Heart left ventricle (tissue), 16 donors: ENCODE measurements around the gene PLIN1. TPM values are rescaled to one million over a fixed set of nuclear protein-coding genes. Genes with fewer than 3 reads are reported as not detected.

ENCODE experiments used
- ATAC-seq, 4 donors: fragments of 200-7000 bp; cut with Tn5 transposase; one replicate each; pipeline ENCODE4 v1.9.1; 2020 to 2022; ENCODE audit warnings: moderate library complexity in 4 of 4, mild to moderate bottlenecking in 3 of 4, moderate number of reproducible peaks in 1 of 4
- DNase-seq, 5 donors: peaks; one replicate each; pipeline ENCODE4 v3.0.0-alpha.2; 2020
- H3K27ac ChIP-seq, 12 donors: fragments of 200-600 bp; sonication (generic) in 4 of 12; one replicate each; pipeline versions ENCODE4 v1.5.0 to v1.8.0; 2016 to 2022; ENCODE audit warnings: mild to moderate bottlenecking in 2 of 12
- H3K27me3 ChIP-seq, 9 donors: fragments of 200-600 bp; sonication (generic) in 2 of 9; one replicate each; pipeline versions ENCODE4 v1.5.1 to v1.8.0; 2016 to 2022; ENCODE audit warnings: mild to moderate bottlenecking in 3 of 9
- H3K36me3 ChIP-seq, 9 donors: fragments of 200-600 bp; sonication (generic) in 2 of 9; one replicate each; pipeline versions ENCODE4 v1.5.0 to v1.8.0; 2018 to 2022; ENCODE audit warnings: mild to moderate bottlenecking in 2 of 9
- H3K4me1 ChIP-seq, 12 donors: fragments of 200-600 bp; sonication (generic) in 4 of 12; one replicate each; pipeline versions ENCODE4 v1.5.0 to v1.8.0; 2016 to 2022; ENCODE audit warnings: mild to moderate bottlenecking in 3 of 12
- H3K4me3 ChIP-seq, 12 donors: fragments of 200-600 bp; sonication (generic) in 4 of 12; one replicate each; pipeline versions ENCODE4 v1.5.0 to v1.8.0; 2017 to 2022; ENCODE audit warnings: mild to moderate bottlenecking in 9 of 12, moderate library complexity in 4 of 12
- H3K9me3 ChIP-seq, 12 donors: fragments of 200-600 bp; sonication (generic) in 4 of 12; one replicate each; pipeline versions ENCODE4 v1.5.0 to v1.8.0; 2016 to 2022; ENCODE audit warnings: mild to moderate bottlenecking in 1 of 12
- POLR2A ChIP-seq, 2 donors: fragments of 450-650 bp; IDR thresholded peaks; one replicate each; pipeline ENCODE4 v1.6.1; 2017; ENCODE audit warnings: antibody characterized with exemption in 2 of 2, mild to moderate bottlenecking in 2 of 2, moderate library complexity in 2 of 2
- WGBS, 4 donors: extraction: QIAGEN DNeasy Blood & Tissue Kit in 2 of 4; methylation state at CpG; one replicate each; pipeline versions ENCODE4 v1.1.5 to v1.1.7; 2013 to 2018; 5-methylcytosine and 5-hydroxymethylcytosine counted together
- intact Hi-C, 10 donors: fragments of 100-400 bp; cut with DNase I; formaldehyde crosslinking; loops; one replicate each; pipeline versions ENCODE4 v1.11.1 to v1.14.2; 2022
- polyA plus RNA-seq, 2 donors: library from polyadenylated mRNA; stranded (reverse); fragments of 200-250 nt; gene quantifications; one replicate each; pipeline ENCODE4 v1.2.3, GENCODE V29; 2013
- total RNA-seq, 9 donors: library from RNA; depleted of rRNA in 2 of 9; stranded (reverse); fragments of >200 nt in 2 of 9; fragmentation: NEBNext Ultra II Directional in 3 of 9; extraction: Animal tissue kit (Norgen Biotek cat#: 25700) in 3 of 9; gene quantifications; one replicate each; pipeline versions ENCODE4 v1.1.0 to v1.2.4, GENCODE V29; 2016 to 2023
- TF ChIP-seq, protein P1 (sequence below), 12 donors: fragments of 200-600 bp; sonication (generic) in 4 of 12; IDR thresholded peaks; one replicate each; pipeline versions ENCODE4 v1.5.0 to v1.8.0; 2018 to 2022; ENCODE audit warnings: antibody characterized with exemption in 12 of 12, mild to moderate bottlenecking in 5 of 12
- donor health status: ischemic (EF 13 %, LVEDD 7.1; RV severe dilation, severe dysfunction).
- donor health status: healthy with polysubstance abuse.
- donor health status: DM: no; HTN: yes; CAD: no.
- donor health status: DM: no; HTN: no; CAD: no.
- donor health status: ischemic (EF 25% LVEDD 6.9; RV normal size, moderate dysfunction).
- donor health status: ischemic (EF 25% LVEDD 5.7; RV mildly dilated, moderate dysfunction).
- donor health status: healthy.
- donor health status: DM: yes; HTN: yes; CAD: no.
- donor health status: ischemic (EF 35%, LVEDD 5.7; RV mildly dilated, moderate dysfunction).
- donor health status: nonischemic (EF 11% LVEDD 7.7; RV severe dilation, severe dysfunction).
- donor health status: DM: yes; HTN: yes; CAD: no.
- donor health status: PGD.
- donor health status: ischemic (EF 29% LVEDD 5.4; RV normal size, mild dysfunction).
- donor health status: nonischemic (EF 23%, LVEDD 6.1; RV moderate dilation, normal function).

Gene PLIN1
- total and polyA plus RNA-seq, 11 donors: 0.28 to 143 (median 4.0) TPM

DNA sequence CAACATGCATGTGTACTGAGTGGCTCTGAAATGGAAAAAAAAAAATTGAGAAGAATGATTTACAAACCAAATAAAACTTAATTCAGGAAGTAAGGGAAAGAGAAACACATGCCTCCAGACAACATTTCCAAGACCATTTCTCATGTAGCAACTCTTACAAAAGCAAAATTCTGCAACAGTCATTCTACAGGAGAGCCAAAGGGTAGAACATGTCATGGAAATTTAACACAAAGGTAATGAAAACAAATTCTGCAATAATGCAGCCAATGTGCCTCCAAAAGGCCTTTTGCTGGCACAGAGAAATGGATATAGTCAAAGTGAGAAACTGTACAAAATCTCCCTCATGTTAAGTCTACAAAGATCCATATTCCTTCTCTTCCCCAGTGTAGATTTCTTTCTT lies 7.4 kb upstream of the PLIN1 start:
- Histone ChIP-seq H3K27ac (no peak overlapping the region), H3K27me3 (no peaks in the 10 kb centered on the region), H3K36me3 (peaks cover 0 to 25% (median 0%) of the 10 kb centered on the region in 9 donors), H3K4me3 (no peak overlapping the region), H3K4me1 (peaks cover 0 to 24% (median 5%) of the 10 kb centered on the region in 12 donors), H3K9me3 (no peaks in the 10 kb centered on the region)
- intact Hi-C loops: no loop called here
- ATAC-seq (no peak), DNase-seq (no peak)
- TF ChIP-seq, protein P1, sequence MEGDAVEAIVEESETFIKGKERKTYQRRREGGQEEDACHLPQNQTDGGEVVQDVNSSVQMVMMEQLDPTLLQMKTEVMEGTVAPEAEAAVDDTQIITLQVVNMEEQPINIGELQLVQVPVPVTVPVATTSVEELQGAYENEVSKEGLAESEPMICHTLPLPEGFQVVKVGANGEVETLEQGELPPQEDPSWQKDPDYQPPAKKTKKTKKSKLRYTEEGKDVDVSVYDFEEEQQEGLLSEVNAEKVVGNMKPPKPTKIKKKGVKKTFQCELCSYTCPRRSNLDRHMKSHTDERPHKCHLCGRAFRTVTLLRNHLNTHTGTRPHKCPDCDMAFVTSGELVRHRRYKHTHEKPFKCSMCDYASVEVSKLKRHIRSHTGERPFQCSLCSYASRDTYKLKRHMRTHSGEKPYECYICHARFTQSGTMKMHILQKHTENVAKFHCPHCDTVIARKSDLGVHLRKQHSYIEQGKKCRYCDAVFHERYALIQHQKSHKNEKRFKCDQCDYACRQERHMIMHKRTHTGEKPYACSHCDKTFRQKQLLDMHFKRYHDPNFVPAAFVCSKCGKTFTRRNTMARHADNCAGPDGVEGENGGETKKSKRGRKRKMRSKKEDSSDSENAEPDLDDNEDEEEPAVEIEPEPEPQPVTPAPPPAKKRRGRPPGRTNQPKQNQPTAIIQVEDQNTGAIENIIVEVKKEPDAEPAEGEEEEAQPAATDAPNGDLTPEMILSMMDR (IDR thresholded peaks at IDR 0.05): no peak
- no peak for TF ChIP-seq POLR2A (IDR thresholded peaks at IDR 0.05)

DNA sequence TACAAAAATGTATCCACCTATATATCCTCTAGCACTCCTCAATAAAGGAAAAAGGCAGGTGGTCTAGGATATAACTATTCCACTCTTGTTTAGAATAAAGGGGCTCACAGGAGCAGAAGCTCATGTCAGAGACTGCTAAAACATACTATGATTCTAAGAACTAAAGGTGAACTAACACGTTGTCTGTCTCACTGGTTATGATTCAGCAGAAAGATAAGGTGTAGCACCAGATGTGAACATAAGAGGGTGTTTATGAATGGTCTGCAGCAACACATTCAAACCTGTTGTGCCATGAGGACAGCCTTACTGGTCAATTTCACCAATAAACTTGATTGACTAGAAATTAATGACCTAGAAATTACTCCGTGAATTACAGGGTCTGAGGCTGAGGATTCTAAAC lies 6.8 kb upstream of the PLIN1 start:
- TF ChIP-seq POLR2A (IDR thresholded peaks at IDR 0.05): no peak
- TF ChIP-seq, protein P1 (IDR thresholded peaks at IDR 0.05): no peak
- H3K4me1 ChIP-seq: peaks cover 0 to 27% (median 9%) of the 10 kb centered on the region in 12 donors
- peaks cover 0 to 25% (median 0%) of the 10 kb centered on the region in 9 donors for H3K36me3 ChIP-seq
- intact Hi-C loops: no loop called here
- no peaks in the 10 kb centered on the region for H3K27me3 ChIP-seq
- H3K27ac ChIP-seq: no peak overlapping the region
- H3K9me3 ChIP-seq: no peaks in the 10 kb centered on the region
- H3K4me3 ChIP-seq: no peak overlapping the region
- ATAC-seq: no peak
- WGBS, 4 donors: 68 to 73% (median 71%) methylated on average over 2 of the region's 2 CpGs
- DNase-seq: no peak

GRCh38 chr15:89681146-89681545 lies 2.0 kb upstream of the PLIN1 start:
- intact Hi-C loops: no loop called here
- peaks cover 0 to 30% (median 12%) of the 10 kb centered on the region in 12 donors for H3K4me1 ChIP-seq

DNA sequence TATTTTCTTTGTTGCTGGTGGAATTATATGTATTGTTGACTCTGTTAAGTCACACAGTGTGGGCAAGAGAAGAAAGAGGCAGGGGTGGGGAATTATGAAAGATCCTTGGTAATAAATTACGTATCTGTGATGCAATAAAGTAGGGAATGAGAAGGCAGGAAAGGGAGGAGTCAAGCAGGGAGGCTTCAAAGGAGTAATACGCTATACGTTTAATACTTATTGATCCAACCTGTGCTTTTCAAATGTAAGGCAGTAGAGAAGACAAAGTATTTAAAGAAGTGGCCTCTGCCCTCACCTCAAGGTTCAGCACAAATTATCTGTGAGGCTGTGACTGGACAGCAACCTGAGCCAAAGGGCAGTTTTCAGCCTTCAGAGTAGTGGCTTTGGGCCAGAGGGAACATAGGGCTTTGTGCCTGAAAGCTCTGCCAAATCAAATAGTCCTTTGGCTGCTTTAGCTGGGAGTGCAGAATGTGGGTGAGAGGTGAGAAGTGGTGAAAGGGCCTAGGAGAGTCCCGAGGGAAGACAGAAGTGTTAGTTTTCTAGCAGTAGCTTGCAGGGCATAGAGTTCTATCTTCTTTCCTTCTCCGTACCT lies 1.2 kb upstream of the PLIN1 start:
- Histone ChIP-seq H3K4me3 (no peak overlapping the region), H3K27me3 (no peaks in the 10 kb centered on the region), H3K27ac (peak overlapping the region; percentile 2 to 90 (median 68)), H3K9me3 (no peaks in the 10 kb centered on the region), H3K36me3 (peaks cover 0 to 18% (median 0%) of the 10 kb centered on the region in 9 donors), H3K4me1 (peaks cover 0 to 24% (median 12%) of the 10 kb centered on the region in 12 donors)
- no peak for TF ChIP-seq POLR2A (IDR thresholded peaks at IDR 0.05)
- TF ChIP-seq, protein P1 (IDR thresholded peaks at IDR 0.05): no peak
- intact Hi-C loops: no loop called here
- DNase-seq: peak in 4 of 5 donors; percentile 52 to 78 (median 68)
- peak; percentile 91 to 96 (median 95) for ATAC-seq
- 40 to 49% (median 43%) methylated on average over 5 of the region's 5 CpGs for WGBS, 4 donors

More at GRCh38 chr15:89681146-89681545, 2.0 kb upstream of the PLIN1 start:
- DNase-seq: no peak
- WGBS, 4 donors: 93% methylated on average over 2 of the region's 2 CpGs
- no peak overlapping the region for H3K4me3 ChIP-seq
- ATAC-seq: peak in 3 of 4 donors; percentile 6 to 17 (median 15)
- no peaks in the 10 kb centered on the region for H3K9me3 ChIP-seq
- H3K36me3 ChIP-seq: peaks cover 0 to 23% (median 0%) of the 10 kb centered on the region in 9 donors
- no peaks in the 10 kb centered on the region for H3K27me3 ChIP-seq
- TF ChIP-seq POLR2A (IDR thresholded peaks at IDR 0.05): no peak
- TF ChIP-seq, protein P1 (IDR thresholded peaks at IDR 0.05): no peak
- H3K27ac ChIP-seq: peak overlapping the region in 10 of 12 donors; percentile 52 to 90 (median 70)
